GM23338 (cell line): Measurements from ENCODE around the gene SELENOO. TPM values are rescaled to one million over a fixed set of nuclear protein-coding genes. Genes with fewer than 3 reads are reported as not detected.

Experiments
- ATAC-seq: fragments of 200-7000 bp; cut with Tn5 transposase; 3 replicates; pipeline ENCODE4 v1.9.1; 2020
- DNase-seq: peaks from one replicate; pipeline ENCODE4 v3.0.0-alpha.2; 2015; ENCODE audit warnings: low spot score
- H2AFZ ChIP-seq: fragments of 200-600 bp; sonication (generic); 2 replicates; pipeline ENCODE4 v1.8.0; 2016; ENCODE audit warnings: antibody characterized with exemption, mild to moderate bottlenecking, moderate library complexity
- H3F3A ChIP-seq: fragments of 200-600 bp; sonication (generic); replicated peaks from 2 replicates; pipeline ENCODE4 v1.8.0; 2017; ENCODE audit warnings: antibody characterized with exemption, mixed run types, low read depth
- H3K27ac ChIP-seq: fragments of 200-600 bp; sonication (generic); 2 replicates; pipeline ENCODE4 v1.6.1; 2016; ENCODE audit warnings: low read depth
- H3K27me3 ChIP-seq: fragments of 200-600 bp; sonication (generic); 2 replicates; pipeline ENCODE4 v1.8.0; 2016; ENCODE audit warnings: mild to moderate bottlenecking, mixed run types, moderate library complexity; ENCODE audit not compliant: insufficient read depth
- H3K36me3 ChIP-seq: fragments of 200-600 bp; sonication (generic); 2 replicates; pipeline ENCODE4 v1.8.0; 2016; ENCODE audit warnings: mild to moderate bottlenecking; ENCODE audit not compliant: insufficient read depth
- H3K4me1 ChIP-seq: fragments of 200-600 bp; sonication (generic); 2 replicates; pipeline ENCODE4 v1.8.0; 2016; ENCODE audit warnings: mild to moderate bottlenecking, moderate library complexity; ENCODE audit not compliant: insufficient read depth
- H3K4me2 ChIP-seq: fragments of 200-600 bp; sonication (generic); 2 replicates; pipeline ENCODE4 v1.7.1; 2017; ENCODE audit warnings: mixed run types
- H3K4me3 ChIP-seq: fragments of 200-600 bp; sonication (generic); 2 replicates; pipeline ENCODE4 v1.6.1; 2016; ENCODE audit warnings: mixed run types
- H3K79me2 ChIP-seq: fragments of 200-600 bp; sonication (generic); replicated peaks from 2 replicates; pipeline ENCODE4 v1.8.0; 2017; ENCODE audit warnings: mild to moderate bottlenecking; ENCODE audit not compliant: insufficient read depth
- H3K9me2 ChIP-seq: fragments of 200-600 bp; sonication (generic); 2 replicates; pipeline ENCODE4 v1.8.0; 2017; ENCODE audit not compliant: insufficient read depth
- H4K20me1 ChIP-seq: fragments of 200-600 bp; sonication (generic); replicated peaks from 2 replicates; pipeline ENCODE4 v1.8.0; 2017; ENCODE audit warnings: mild to moderate bottlenecking; ENCODE audit not compliant: insufficient read depth
- H3K27ac Mint-ChIP-seq: 2 replicates; pipeline ENCODE4 v1.8.0; 2020; ENCODE audit warnings: inconsistent platforms, mild to moderate bottlenecking, moderate library complexity, mixed read lengths
- H3K27me3 Mint-ChIP-seq: 3 replicates; pipeline ENCODE4 v1.8.0; 2022; ENCODE audit warnings: low read depth, mild to moderate bottlenecking, moderate library complexity, mixed read lengths, inconsistent platforms; ENCODE audit not compliant: insufficient read depth, poor library complexity
- H3K36me3 Mint-ChIP-seq: 3 replicates; pipeline ENCODE4 v1.8.0; 2021; ENCODE audit warnings: low read depth, mild to moderate bottlenecking, inconsistent platforms, moderate library complexity, mixed read lengths
- H3K4me1 Mint-ChIP-seq: 3 replicates; pipeline ENCODE4 v1.8.0; 2020; ENCODE audit warnings: mild to moderate bottlenecking, inconsistent platforms, mixed read lengths
- H3K4me3 Mint-ChIP-seq: 3 replicates; pipeline ENCODE4 v1.8.0; 2021; ENCODE audit warnings: moderate library complexity, mild to moderate bottlenecking, inconsistent platforms, mixed read lengths
- H3K9me3 Mint-ChIP-seq: 3 replicates; pipeline ENCODE4 v1.8.0; 2020; ENCODE audit warnings: moderate library complexity, mild to moderate bottlenecking, inconsistent platforms, mixed read lengths
- CREB1 ChIP-seq: fragments of 250-450 bp; sonication (Bioruptor Pico); IDR thresholded peaks from 2 replicates; pipeline ENCODE4 v1.5.0; 2020; ENCODE audit warnings: low read depth, mild to moderate bottlenecking, moderate library complexity
- CTCF ChIP-seq, 2 experiments: fragments of 200-600 bp in 1 of 2; sonication (generic) in 1 of 2; conservative IDR thresholded peaks; 2 replicates each; pipeline versions ENCODE4 v1.5.1 to v1.6.1; 2016 to 2017; ENCODE audit warnings: antibody characterized with exemption in 2 of 2, low read depth in 2 of 2, mild to moderate bottlenecking in 2 of 2, moderate library complexity in 1 of 2
- ETS1 ChIP-seq: IDR thresholded peaks from 2 replicates; pipeline ENCODE4 v1.6.1; 2016; ENCODE audit warnings: antibody characterized with exemption
- EZH2 ChIP-seq: fragments of 200-600 bp; sonication (generic); IDR thresholded peaks from one replicate; pipeline ENCODE4 v1.8.0; 2017; ENCODE audit warnings: antibody characterized with exemption, mild to moderate bottlenecking, low read depth; ENCODE audit not compliant: unreplicated experiment
- EZH2phosphoT487 ChIP-seq: fragments of 200-600 bp; sonication (generic); IDR thresholded peaks from one replicate; pipeline ENCODE4 v1.8.1; 2018; ENCODE audit warnings: antibody characterized with exemption; ENCODE audit not compliant: unreplicated experiment
- JUNB ChIP-seq: IDR thresholded peaks from one replicate; pipeline ENCODE4 v1.6.1; 2016; ENCODE audit warnings: antibody characterized with exemption; ENCODE audit not compliant: unreplicated experiment
- NANOG ChIP-seq: IDR thresholded peaks from 2 replicates; pipeline ENCODE4 v1.6.1; 2016; ENCODE audit warnings: antibody characterized with exemption, borderline replicate concordance
- POLR2AphosphoS5 ChIP-seq: IDR thresholded peaks from 2 replicates; pipeline ENCODE4 v1.6.1; 2016; ENCODE audit warnings: antibody characterized with exemption, low read depth
- REST ChIP-seq: IDR thresholded peaks from one replicate; pipeline ENCODE4 v1.6.1; 2018; ENCODE audit warnings: antibody characterized with exemption; ENCODE audit not compliant: unreplicated experiment
- STAT1 ChIP-seq: IDR thresholded peaks from one replicate; pipeline ENCODE4 v1.6.1; 2016; ENCODE audit warnings: antibody characterized with exemption; ENCODE audit not compliant: unreplicated experiment
- ZNF114 ChIP-seq: fragments of 250-450 bp; sonication (Bioruptor Pico); IDR thresholded peaks from 2 replicates; pipeline ENCODE4 v1.5.0; 2020; ENCODE audit warnings: mild to moderate bottlenecking, moderate library complexity
- ZNF331 ChIP-seq: fragments of 250-450 bp; sonication (Bioruptor Pico); IDR thresholded peaks from 2 replicates; pipeline ENCODE4 v1.5.0; 2020; ENCODE audit warnings: low read depth, mild to moderate bottlenecking, moderate library complexity
- ZNF462 ChIP-seq: fragments of 250-450 bp; sonication (Bioruptor Pico); IDR thresholded peaks from 2 replicates; pipeline ENCODE4 v1.5.0; 2020; ENCODE audit warnings: mild to moderate bottlenecking, moderate library complexity
- polyA plus RNA-seq: library from polyadenylated mRNA; unstranded; fragments of >200 nt; fragmentation: Nextera tagmentation; extraction: Ambion mirVana; gene quantifications from 2 replicates; pipeline ENCODE4 v1.2.1, GENCODE V29; 2016
- total RNA-seq: library from RNA; depleted of rRNA; stranded (reverse); fragments of >200 nt; shearing (Covaris generic); gene quantifications from 2 replicates; pipeline ENCODE4 v1.2.3, GENCODE V29; 2014

SELENOO gene
- total and polyA plus RNA-seq, 2 experiments from 2014 or later = 6.8 to 21.3 TPM

- Mint-ChIP-seq H3K4me1 (peaks cover 10% of the 10 kb centered on the region), H3K27me3 (peaks cover 15% of the 10 kb centered on the region), H3K36me3 (peaks cover 38% of the 10 kb centered on the region), H3K27ac (no peak overlapping the region), H3K4me3 (no peak overlapping the region), H3K9me3 (peaks cover 6% of the 10 kb centered on the region; the same call in 2 of the 3 replicates)
- Histone ChIP-seq H3K27me3 (peaks cover 9% of the 10 kb centered on the region; the same call in 1 of the 2 replicates), H4K20me1 (peaks cover 9% of the 10 kb centered on the region), H3K27ac (no peak overlapping the region), H3K4me1 (peaks cover 8% of the 10 kb centered on the region; the same call in 1 of the 2 replicates), H2AFZ (no peak overlapping the region), H3K79me2 (peaks cover 21% of the 10 kb centered on the region), H3K9me2 (no peaks in the 10 kb centered on the region), H3K4me2 (no peak overlapping the region), H3K4me3 (no peak overlapping the region), H3K36me3 (peaks cover 1% of the 10 kb centered on the region; the same call in 1 of the 2 replicates), H3F3A (peaks cover 5% of the 10 kb centered on the region; the same call in 1 of the 2 replicates)
- ATAC-seq = no peak
- TF ChIP-seq STAT1 (no peak), CTCF (conservative IDR thresholded peaks at IDR 0.05; ENCODE audit: low read depth in 2 of 2) (no peak), POLR2AphosphoS5 (no peak), JUNB (no peak), EZH2phosphoT487 (no peak), ZNF462 (no peak), EZH2 (no peak), ZNF331 (CRISPR knock-in tag) (no peak), NANOG (no peak), ETS1 (no peak), REST (no peak), ZNF114 (CRISPR knock-in tag) (no peak), CREB1 (CRISPR knock-in tag) (no peak)
- no peak for DNase-seq
These were observed 5.2 kb downstream of the SELENOO start for GRCh38 chr22:50205781-50206569.
